Activated CD4-positive, alpha-beta T cell treated with anti-CD3 and anti-CD28 coated beads for 36 hours (primary cell): ENCODE data around the gene DAB2. TPM values are rescaled to one million over a fixed set of nuclear protein-coding genes. Genes with fewer than 3 reads are reported as not detected.

Source experiments
- ATAC-seq: fragments of 200-7000 bp; cut with Tn5 transposase; one replicate; pipeline ENCODE4 v1.10.0; 2021; ENCODE audit warnings: mild to moderate bottlenecking, moderate library complexity
- CTCF ChIA-PET: fragments of 350-600 bp; sonication (Branson Sonifier 250); formaldehyde crosslinking; loops from one replicate; lab custom pipeline; 2021; ENCODE audit warnings: antibody characterized with exemption; lab: Charles Lee
- POLR2A ChIA-PET: fragments of 350-600 bp; sonication (Branson Sonifier 250); formaldehyde crosslinking; loops from one replicate; lab custom pipeline; 2021; ENCODE audit warnings: antibody characterized with exemption, inconsistent platforms; lab: Charles Lee
- DNase-seq: peaks from one replicate; pipeline ENCODE4 v3.0.0-alpha.2; 2020
- H3K27ac Mint-ChIP-seq: one replicate; pipeline ENCODE4 v1.8.0; 2021; ENCODE audit warnings: mixed read lengths
- H3K27me3 Mint-ChIP-seq: one replicate; pipeline ENCODE4 v1.8.0; 2021; ENCODE audit warnings: mixed read lengths
- H3K36me3 Mint-ChIP-seq: one replicate; pipeline ENCODE4 v1.8.0; 2021; ENCODE audit warnings: low read depth, mixed read lengths
- H3K4me1 Mint-ChIP-seq: one replicate; pipeline ENCODE4 v1.8.0; 2021; ENCODE audit warnings: mixed read lengths
- H3K4me3 Mint-ChIP-seq: one replicate; pipeline ENCODE4 v1.8.0; 2021; ENCODE audit warnings: mild to moderate bottlenecking, moderate library complexity, mixed read lengths
- H3K9me3 Mint-ChIP-seq: one replicate; pipeline ENCODE4 v1.8.0; 2021; ENCODE audit warnings: low read depth, mixed read lengths
- intact Hi-C, 2 experiments: fragments of 100-400 bp; cut with DNase I in 1 of 2; cut with micrococcal nuclease in 1 of 2; formaldehyde crosslinking; loops; one replicate each; pipeline versions ENCODE4 v1.14.2 to v1.15.1; 2022 to 2024; cut with DNase I, micrococcal nuclease
- total RNA-seq, 2 experiments: library from RNA; stranded (reverse); gene quantifications; one replicate each; pipeline ENCODE4 v1.2.3, GENCODE V29; 2021

The DAB2 gene
- total RNA-seq, 2 experiments from 2014 or later: 0.05 to 0.26 TPM

DNA sequence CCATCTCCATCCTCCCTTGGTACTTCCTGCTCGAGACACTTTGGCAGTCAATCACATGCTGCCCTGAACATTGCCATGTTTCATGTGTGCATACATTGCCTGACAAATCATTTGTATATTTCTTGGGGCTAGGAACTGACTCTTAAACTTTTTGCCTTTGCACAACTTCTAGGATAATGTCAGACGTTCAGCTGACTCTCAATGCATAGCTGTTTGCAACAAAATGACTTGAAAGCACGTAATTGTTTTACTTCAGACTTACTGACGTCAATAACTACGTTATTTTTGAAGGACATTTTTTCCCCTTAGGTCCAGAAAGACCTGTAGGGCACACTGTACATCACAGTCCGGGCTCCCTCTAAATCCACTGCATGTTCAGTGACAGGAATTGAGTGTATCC lies 37.4 kb upstream of the DAB2 start:
- no peaks in the 10 kb centered on the region for H3K9me3 Mint-ChIP-seq
- DNase-seq (no peak), ATAC-seq (no peak)
- intact Hi-C loops: no loop called here
- H3K4me3 Mint-ChIP-seq: no peak overlapping the region
- ChIA-PET CTCF (no interaction called here), POLR2A (no interaction called here)
- H3K4me1 Mint-ChIP-seq: no peaks in the 10 kb centered on the region
- H3K27ac Mint-ChIP-seq: no peak overlapping the region
- peaks cover 19% of the 10 kb centered on the region for H3K27me3 Mint-ChIP-seq
- no peaks in the 10 kb centered on the region for H3K36me3 Mint-ChIP-seq

DNA sequence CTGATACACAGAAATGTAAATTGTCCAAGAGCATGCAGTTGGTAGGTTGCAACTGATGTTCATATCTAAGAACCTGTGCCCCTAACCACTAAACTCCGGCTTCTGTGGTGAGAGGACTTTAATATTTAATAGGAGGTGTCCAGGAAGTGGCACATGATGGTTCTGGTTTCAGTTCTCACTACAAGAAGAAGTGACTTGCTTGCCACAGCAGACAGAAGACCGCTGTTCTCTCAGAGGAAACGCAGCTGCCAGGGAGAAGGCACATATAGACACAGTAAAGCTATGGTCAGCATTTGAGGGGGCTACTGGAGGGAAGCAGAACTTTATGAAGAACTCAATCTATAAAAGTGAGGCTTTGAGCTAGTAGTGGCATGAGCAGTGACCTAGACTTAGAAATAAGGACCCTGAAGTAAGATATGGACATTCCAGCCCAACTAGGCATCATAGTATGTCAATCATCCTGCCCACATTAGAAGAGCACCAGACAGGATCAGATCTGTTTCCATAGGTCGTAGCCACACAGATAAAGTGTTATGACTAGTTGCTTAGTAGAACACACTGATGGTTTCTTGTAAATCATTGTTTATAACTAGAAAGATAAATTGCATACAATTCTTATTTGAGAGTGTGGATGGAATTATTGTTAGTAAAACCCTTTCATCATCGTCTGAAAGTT lies 36.4 kb upstream of the DAB2 start:
- ATAC-seq (no peak), DNase-seq (no peak)
- intact Hi-C loops: no loop called here
- no peak overlapping the region for H3K4me3 Mint-ChIP-seq
- H3K27ac Mint-ChIP-seq: no peak overlapping the region
- no peaks in the 10 kb centered on the region for H3K4me1 Mint-ChIP-seq
- ChIA-PET CTCF (no interaction called here), POLR2A (no interaction called here)
- no peaks in the 10 kb centered on the region for H3K36me3 Mint-ChIP-seq
- peaks cover 25% of the 10 kb centered on the region for H3K27me3 Mint-ChIP-seq
- H3K9me3 Mint-ChIP-seq: no peaks in the 10 kb centered on the region

DNA sequence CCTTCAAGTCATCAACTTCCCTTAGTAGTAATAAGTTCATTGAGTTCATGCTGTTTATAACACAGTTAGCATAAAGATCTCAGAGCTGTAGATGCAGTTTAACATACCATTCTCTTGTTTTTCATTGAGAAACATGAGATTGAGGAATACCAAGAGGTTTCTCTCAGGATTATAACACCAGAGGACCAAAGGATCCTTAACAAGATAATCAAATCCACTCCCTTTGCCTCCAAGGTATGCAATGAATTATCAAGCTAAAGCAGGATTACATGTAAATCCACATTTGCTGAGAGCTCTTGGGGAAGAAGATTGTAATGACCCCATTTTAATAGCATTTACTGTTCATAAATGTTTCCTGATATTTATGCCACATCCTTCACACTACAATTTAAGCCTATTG lies 35.1 kb upstream of the DAB2 start:
- POLR2A ChIA-PET: no interaction called here
- Mint-ChIP-seq H3K9me3 (no peaks in the 10 kb centered on the region), H3K27ac (no peak overlapping the region), H3K27me3 (peaks cover 31% of the 10 kb centered on the region), H3K36me3 (no peaks in the 10 kb centered on the region), H3K4me1 (no peaks in the 10 kb centered on the region), H3K4me3 (no peak overlapping the region)
- CTCF ChIA-PET: no interaction called here
- DNase-seq (no peak), ATAC-seq (no peak)
- intact Hi-C loops: no loop called here

DNA sequence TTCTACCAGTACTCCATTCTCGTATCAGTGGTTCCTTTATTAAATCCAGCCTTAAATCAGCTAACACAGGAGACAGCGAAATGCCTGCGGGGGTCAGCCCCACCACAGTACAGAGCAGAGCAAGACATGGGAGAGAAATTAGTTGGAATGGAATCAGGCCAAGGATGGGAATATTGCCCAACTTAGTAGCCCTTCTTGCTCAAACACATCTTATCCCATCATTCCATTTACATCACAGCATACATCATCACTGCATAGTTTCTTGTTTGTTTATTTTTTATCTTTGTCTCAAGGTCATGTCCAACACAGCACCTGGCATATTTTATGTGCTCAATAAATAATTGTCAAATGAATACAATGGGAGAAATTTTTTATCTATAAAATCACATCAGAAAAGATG lies 34.3 kb upstream of the DAB2 start:
- no peak overlapping the region for H3K4me3 Mint-ChIP-seq
- no peak overlapping the region for H3K27ac Mint-ChIP-seq
- H3K36me3 Mint-ChIP-seq: no peaks in the 10 kb centered on the region
- no peaks in the 10 kb centered on the region for H3K9me3 Mint-ChIP-seq
- ChIA-PET POLR2A (no interaction called here), CTCF (interaction anchor here (0.7 to 1.6 kb wide), 2 partner anchors 17 to 41 kb away, joined by 3 to 4 read pairs; no protein-coding TSS in a partner anchor)
- H3K4me1 Mint-ChIP-seq: no peaks in the 10 kb centered on the region
- ATAC-seq (no peak), DNase-seq (no peak)
- intact Hi-C loops: no loop called here
- H3K27me3 Mint-ChIP-seq: peaks cover 31% of the 10 kb centered on the region

DNA sequence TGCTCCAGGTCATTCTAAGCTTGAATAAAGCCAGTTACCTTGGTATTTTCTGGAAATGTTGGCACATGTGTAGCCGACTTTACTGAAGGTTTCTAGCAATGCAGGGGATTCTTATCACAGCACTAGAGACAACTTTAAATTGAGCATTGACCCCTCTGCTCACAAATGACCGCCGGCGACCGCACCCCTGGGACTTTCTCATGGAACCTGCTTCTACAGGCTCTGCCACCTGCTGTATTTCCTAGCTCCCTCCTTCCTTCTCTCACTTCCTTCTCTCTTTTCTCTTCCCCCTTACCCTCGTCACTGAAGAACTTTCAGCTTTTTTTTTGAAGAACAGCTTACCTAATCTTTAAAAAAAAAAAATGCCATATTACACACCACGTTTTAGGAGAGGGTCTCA lies 30.9 kb upstream of the DAB2 start:
- intact Hi-C loops: no loop called here
- CTCF ChIA-PET: interaction anchor here (0.6 to 0.8 kb wide), 5 partner anchors 10 to 151 kb away, joined by 3 to 5 read pairs (median 3); no protein-coding TSS in a partner anchor
- DNase-seq (no peak), ATAC-seq (no peak)
- H3K9me3 Mint-ChIP-seq: no peaks in the 10 kb centered on the region
- H3K27ac Mint-ChIP-seq: no peak overlapping the region
- no peaks in the 10 kb centered on the region for H3K4me1 Mint-ChIP-seq
- POLR2A ChIA-PET: no interaction called here
- peaks cover 27% of the 10 kb centered on the region for H3K27me3 Mint-ChIP-seq
- no peaks in the 10 kb centered on the region for H3K36me3 Mint-ChIP-seq
- H3K4me3 Mint-ChIP-seq: no peak overlapping the region

DNA sequence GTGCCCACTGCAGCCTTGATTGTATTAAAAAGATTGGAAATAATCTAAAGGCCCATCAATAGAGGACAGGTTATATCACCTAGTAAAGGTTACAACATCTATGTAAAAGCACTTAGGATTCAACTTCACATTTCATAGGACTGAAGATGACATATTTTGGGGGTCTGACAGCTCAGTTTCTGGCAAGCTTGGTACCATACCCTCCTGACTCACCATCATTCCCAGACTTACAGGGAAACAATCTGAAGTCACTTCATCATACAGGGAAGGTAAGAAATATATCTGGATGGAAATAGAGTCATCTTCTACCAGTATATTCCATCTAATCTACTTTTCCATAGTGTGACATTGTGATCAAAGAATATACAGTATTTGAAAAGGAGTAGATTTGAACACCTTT lies 28.8 kb upstream of the DAB2 start:
- H3K9me3 Mint-ChIP-seq: no peaks in the 10 kb centered on the region
- H3K4me3 Mint-ChIP-seq: no peak overlapping the region
- H3K27ac Mint-ChIP-seq: no peak overlapping the region
- DNase-seq (no peak), ATAC-seq (no peak)
- H3K36me3 Mint-ChIP-seq: no peaks in the 10 kb centered on the region
- POLR2A ChIA-PET: no interaction called here
- H3K4me1 Mint-ChIP-seq: no peaks in the 10 kb centered on the region
- CTCF ChIA-PET: interaction anchor here (1.4 kb wide), 1 partner anchor 11 kb away, joined by 5 read pairs; no protein-coding TSS in a partner anchor
- H3K27me3 Mint-ChIP-seq: peaks cover 24% of the 10 kb centered on the region
- intact Hi-C loops: no loop called here

DNA sequence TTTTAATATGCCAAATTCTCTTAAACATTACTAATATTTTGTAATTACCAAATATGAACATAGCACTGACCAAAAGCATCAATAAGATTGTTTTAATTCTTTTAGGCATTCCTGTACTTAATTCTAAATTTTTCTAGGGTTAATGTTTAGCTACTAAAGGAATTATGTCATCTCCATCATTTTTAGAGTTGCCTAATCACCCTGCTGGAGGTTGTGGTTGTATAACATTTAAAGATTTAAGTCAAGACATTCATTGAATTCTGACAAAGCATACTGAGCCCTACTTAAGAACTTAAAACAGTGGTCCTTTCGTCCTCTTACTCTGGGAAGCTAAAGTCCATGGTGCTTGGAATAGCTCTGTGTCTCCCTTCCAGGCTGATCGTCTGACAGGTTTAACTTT lies 28.1 kb upstream of the DAB2 start:
- Mint-ChIP-seq H3K27ac (no peak overlapping the region), H3K27me3 (peaks cover 20% of the 10 kb centered on the region), H3K4me3 (no peak overlapping the region), H3K36me3 (no peaks in the 10 kb centered on the region), H3K9me3 (no peaks in the 10 kb centered on the region), H3K4me1 (no peaks in the 10 kb centered on the region)
- POLR2A ChIA-PET: no interaction called here
- intact Hi-C loops: no loop called here
- no peak for ATAC-seq
- CTCF ChIA-PET: interaction anchor here (1.4 kb wide), 1 partner anchor 10 kb away, joined by 5 read pairs; no protein-coding TSS in a partner anchor
- DNase-seq: no peak

DNA sequence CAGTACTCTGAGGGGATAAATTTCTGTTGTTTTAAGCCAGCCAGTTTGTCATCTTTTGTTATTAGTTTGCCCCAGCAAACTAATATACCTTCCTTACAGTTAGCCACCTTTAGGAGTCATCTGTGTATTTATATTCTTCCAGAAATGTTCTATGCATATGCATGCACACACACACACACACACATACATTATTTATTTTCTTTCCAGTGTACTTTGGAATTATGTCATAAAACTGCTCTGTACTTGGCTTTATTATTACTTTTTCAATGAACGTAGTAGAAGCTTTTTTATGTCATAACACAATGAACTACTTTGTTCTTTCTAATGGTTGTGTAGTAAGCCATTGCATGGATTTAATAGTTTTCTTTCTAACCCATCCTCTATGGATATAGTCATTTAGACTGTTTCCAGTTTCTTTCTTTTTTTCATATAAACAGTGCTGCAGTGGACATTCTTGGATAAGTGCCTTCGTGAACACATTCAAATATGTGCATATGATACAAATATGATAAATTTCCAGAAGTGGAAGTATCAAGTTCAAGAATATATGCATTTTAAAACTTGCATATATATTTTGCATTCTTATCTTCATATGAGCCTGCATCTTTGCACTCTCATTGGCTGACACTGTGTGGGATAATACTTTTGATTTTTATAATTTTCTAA lies 26.6 kb upstream of the DAB2 start:
- Mint-ChIP-seq H3K27me3 (peaks cover 10% of the 10 kb centered on the region), H3K36me3 (no peaks in the 10 kb centered on the region), H3K9me3 (no peaks in the 10 kb centered on the region), H3K4me3 (no peak overlapping the region), H3K4me1 (peaks cover 3% of the 10 kb centered on the region), H3K27ac (no peak overlapping the region)
- no peak for ATAC-seq
- intact Hi-C loops: no loop called here
- no peak for DNase-seq
- CTCF ChIA-PET: no interaction called here
- POLR2A ChIA-PET: no interaction called here

DNA sequence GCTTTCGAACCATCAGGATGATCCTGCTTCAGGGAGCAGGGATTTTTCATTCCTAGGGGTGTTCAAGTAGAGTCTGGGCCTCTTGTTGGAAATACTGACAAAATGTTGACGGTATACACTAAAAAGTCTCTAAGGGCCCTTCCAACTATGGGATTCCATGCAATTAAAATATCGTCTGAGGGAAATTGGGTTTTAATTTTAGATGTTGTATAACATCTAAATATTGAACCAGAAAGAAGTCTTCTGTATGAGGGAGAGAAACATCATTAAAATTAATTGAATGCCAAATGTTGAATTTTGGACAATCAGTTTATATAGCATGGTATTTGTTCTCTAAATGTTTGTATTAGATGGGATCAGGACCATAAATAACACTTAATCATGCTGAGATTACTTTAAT lies 25.7 kb upstream of the DAB2 start:
- Mint-ChIP-seq H3K27ac (no peak overlapping the region), H3K4me3 (no peak overlapping the region), H3K4me1 (peaks cover 3% of the 10 kb centered on the region), H3K27me3 (peaks cover 3% of the 10 kb centered on the region), H3K9me3 (no peaks in the 10 kb centered on the region), H3K36me3 (no peaks in the 10 kb centered on the region)
- ChIA-PET POLR2A (no interaction called here), CTCF (no interaction called here)
- intact Hi-C loops: no loop called here
- ATAC-seq: no peak
- DNase-seq: no peak

DNA sequence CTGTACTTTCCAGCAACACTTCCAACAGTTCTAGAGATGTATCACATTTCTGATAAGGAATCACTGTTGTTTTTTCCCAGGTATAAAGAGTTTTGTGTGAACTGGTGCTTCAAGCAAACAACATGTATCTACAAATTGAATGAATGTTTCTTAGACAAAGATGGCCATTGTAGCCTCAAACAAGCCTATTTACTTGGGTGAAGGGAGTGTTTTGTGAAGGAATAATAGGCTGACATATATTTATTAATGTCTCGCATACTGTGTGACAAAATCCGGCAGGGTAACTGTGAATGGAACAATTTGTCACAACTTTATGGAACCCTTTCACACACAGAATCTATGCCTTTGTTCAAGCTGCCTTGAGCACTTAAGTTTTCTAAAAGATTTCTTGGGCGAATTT lies 24.8 kb upstream of the DAB2 start:
- CTCF ChIA-PET: interaction anchor here (0.6 kb wide), 1 partner anchor 24 kb away, joined by 3 read pairs; no protein-coding TSS in a partner anchor
- intact Hi-C loops: no loop called here
- H3K36me3 Mint-ChIP-seq: no peaks in the 10 kb centered on the region
- ATAC-seq: no peak
- no peak for DNase-seq
- no peak overlapping the region for H3K27ac Mint-ChIP-seq
- peaks cover 2% of the 10 kb centered on the region for H3K27me3 Mint-ChIP-seq
- H3K4me3 Mint-ChIP-seq: no peak overlapping the region
- POLR2A ChIA-PET: no interaction called here
- H3K9me3 Mint-ChIP-seq: no peaks in the 10 kb centered on the region
- peaks cover 3% of the 10 kb centered on the region for H3K4me1 Mint-ChIP-seq

DNA sequence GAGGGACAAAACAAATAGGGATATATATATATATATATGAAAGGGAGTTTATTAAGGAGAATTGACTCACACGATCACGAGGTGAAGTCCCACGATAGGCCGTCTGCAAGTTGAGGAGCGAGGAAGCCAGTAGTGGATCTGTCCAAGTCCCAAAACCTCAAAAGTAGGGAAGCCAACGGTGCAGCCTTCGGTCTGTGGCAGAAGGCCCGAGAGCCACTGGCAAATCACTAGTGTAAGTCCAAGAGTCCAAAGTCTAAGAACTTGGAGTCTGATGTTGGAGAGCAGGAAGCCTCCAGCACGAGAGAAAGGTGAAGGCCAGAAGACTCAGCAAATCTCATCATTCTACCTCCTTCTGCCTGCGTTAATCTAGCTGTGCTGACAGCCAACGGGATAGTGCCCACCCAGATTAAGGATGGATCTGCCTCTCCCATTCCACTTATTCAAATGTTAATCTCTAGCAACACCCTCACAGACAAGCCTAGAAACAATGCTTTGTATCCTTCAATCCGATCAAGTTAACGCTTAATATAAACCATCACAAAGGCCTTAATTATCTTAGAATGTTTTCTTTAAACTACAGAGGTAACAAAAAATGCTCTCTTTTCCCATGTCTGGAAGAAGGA lies 23.8 kb upstream of the DAB2 start:
- ChIA-PET POLR2A (no interaction called here), CTCF (no interaction called here)
- Mint-ChIP-seq H3K4me3 (no peak overlapping the region), H3K27me3 (peaks cover 2% of the 10 kb centered on the region), H3K36me3 (no peaks in the 10 kb centered on the region), H3K27ac (no peak overlapping the region), H3K9me3 (no peaks in the 10 kb centered on the region), H3K4me1 (peaks cover 3% of the 10 kb centered on the region)
- ATAC-seq (no peak), DNase-seq (no peak)
- intact Hi-C loops: no loop called here

DNA sequence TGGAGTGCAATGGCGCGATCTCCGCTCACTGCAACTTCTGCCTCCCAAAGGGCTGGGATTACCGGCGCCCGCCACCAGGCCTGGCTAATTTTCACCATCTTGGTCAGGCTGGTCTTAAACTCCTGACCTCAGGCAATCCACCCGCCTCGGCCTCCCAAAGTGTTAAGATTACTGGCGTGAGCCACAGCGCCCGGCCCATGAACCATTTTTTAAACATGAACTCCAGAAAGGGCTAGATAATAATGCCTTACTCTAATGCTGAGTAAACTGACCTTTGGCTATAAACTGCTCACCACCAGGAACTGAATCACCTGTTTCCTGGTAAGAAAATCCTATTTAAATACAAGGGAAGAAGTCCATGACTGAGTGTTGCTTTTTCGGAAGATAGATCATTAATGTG lies 23.2 kb upstream of the DAB2 start:
- ChIA-PET CTCF (no interaction called here), POLR2A (no interaction called here)
- Mint-ChIP-seq H3K9me3 (no peaks in the 10 kb centered on the region), H3K4me3 (no peak overlapping the region), H3K27ac (no peak overlapping the region), H3K36me3 (no peaks in the 10 kb centered on the region), H3K4me1 (peaks cover 3% of the 10 kb centered on the region), H3K27me3 (peaks cover 2% of the 10 kb centered on the region)
- intact Hi-C loops: no loop called here
- no peak for ATAC-seq
- DNase-seq: no peak
